Stimulated activated CD8-positive, alpha-beta memory T cell treated with anti-CD3 and anti-CD28 coated beads, Interleukin-12 subunit alpha, Interleukin-12 subunit beta, amount 100 ng/mL, for 24 hours (primary cell): ENCODE data around the gene KRTAP26-1.

Source experiments
- DNase-seq: peaks from one replicate; pipeline ENCODE4 v3.0.0-alpha.2; 2020; ENCODE audit errors: extremely low read depth

KRTAP26-1 gene

GRCh38 chr21:30271156-30271555 is 49.0 kb downstream of the KRTAP26-1 start:
- no peak for DNase-seq

GRCh38 chr21:30269803-30270530 is 50.1 kb downstream of the KRTAP26-1 start:
- no peak for DNase-seq
